HEK293 (cell line): ENCODE measurements around the gene AKAP8L.

Experiments
- BCL11B ChIP-seq: fragments of 450-650 bp; formaldehyde crosslinking; IDR thresholded peaks from 2 replicates; pipeline ENCODE4 v1.5.1; 2016; ENCODE audit warnings: low read depth, missing biosample characterization, missing genetic modification characterization
- HOXA7 ChIP-seq: sonication (generic); formaldehyde crosslinking; IDR thresholded peaks from 2 replicates; pipeline ENCODE4 v1.8.1; 2022; ENCODE audit warnings: missing genetic modification reagents, borderline replicate concordance
- REPIN1 ChIP-seq: fragments of 450-650 bp; formaldehyde crosslinking; IDR thresholded peaks from 2 replicates; pipeline ENCODE4 v1.5.1; 2017; ENCODE audit warnings: missing biosample characterization, missing genetic modification characterization, low read depth
- SCRT2 ChIP-seq: fragments of 450-650 bp; formaldehyde crosslinking; IDR thresholded peaks from 2 replicates; pipeline ENCODE4 v1.5.1; 2016; ENCODE audit warnings: missing biosample characterization, missing genetic modification characterization
- ZFP3 ChIP-seq: fragments of 450-650 bp; formaldehyde crosslinking; IDR thresholded peaks from 2 replicates; pipeline ENCODE4 v1.5.1; 2016; ENCODE audit warnings: low read depth, missing biosample characterization, missing genetic modification characterization
- ZNF114 ChIP-seq: fragments of 450-650 bp; formaldehyde crosslinking; IDR thresholded peaks from 2 replicates; pipeline ENCODE4 v1.5.0; 2017; ENCODE audit warnings: missing biosample characterization, missing genetic modification characterization
- ZNF133 ChIP-seq: fragments of 450-650 bp; formaldehyde crosslinking; IDR thresholded peaks from 2 replicates; pipeline ENCODE4 v1.5.1; 2016; ENCODE audit warnings: missing biosample characterization, missing genetic modification characterization
- ZNF391 ChIP-seq: fragments of 450-650 bp; formaldehyde crosslinking; IDR thresholded peaks from 2 replicates; pipeline ENCODE4 v1.5.1; 2016; ENCODE audit warnings: low read depth, missing biosample characterization, missing genetic modification characterization, borderline replicate concordance
- ZNF514 ChIP-seq: fragments of 450-650 bp; formaldehyde crosslinking; IDR thresholded peaks from 2 replicates; pipeline ENCODE4 v1.5.1; 2016; ENCODE audit warnings: missing biosample characterization, missing genetic modification characterization
- ZNF571 ChIP-seq: fragments of 450-650 bp; formaldehyde crosslinking; IDR thresholded peaks from 2 replicates; pipeline ENCODE4 v1.5.0; 2017; ENCODE audit warnings: missing biosample characterization, missing genetic modification characterization
- ZNF629 ChIP-seq: fragments of 450-650 bp; formaldehyde crosslinking; IDR thresholded peaks from 2 replicates; pipeline ENCODE4 v1.5.1; 2017; ENCODE audit warnings: missing biosample characterization, missing genetic modification characterization
- ZNF707 ChIP-seq: fragments of 450-650 bp; formaldehyde crosslinking; IDR thresholded peaks from 2 replicates; pipeline ENCODE4 v1.5.1; 2016; ENCODE audit warnings: missing biosample characterization, missing genetic modification characterization
- ZNF785 ChIP-seq: fragments of 450-650 bp; formaldehyde crosslinking; IDR thresholded peaks from 2 replicates; pipeline ENCODE4 v1.5.1; 2016; ENCODE audit warnings: missing biosample characterization, missing genetic modification characterization
- ZSCAN16 ChIP-seq: fragments of 450-650 bp; formaldehyde crosslinking; IDR thresholded peaks from 2 replicates; pipeline ENCODE4 v1.5.1; 2016; ENCODE audit warnings: missing biosample characterization, missing genetic modification characterization
- ZSCAN30 ChIP-seq: fragments of 450-650 bp; IDR thresholded peaks from 2 replicates; pipeline ENCODE4 v1.5.1; 2018; ENCODE audit warnings: missing biosample characterization, mild to moderate bottlenecking, missing genetic modification characterization, moderate library complexity
- TF ChIP-seq, protein P1 (sequence below): fragments of 450-650 bp; formaldehyde crosslinking; IDR thresholded peaks from 2 replicates; pipeline ENCODE4 v1.5.1; 2016; ENCODE audit warnings: missing biosample characterization, missing genetic modification characterization
- TF ChIP-seq, protein P2 (sequence below): fragments of 450-650 bp; formaldehyde crosslinking; IDR thresholded peaks from 2 replicates; pipeline ENCODE4 v1.5.1; 2017; ENCODE audit warnings: missing biosample characterization, missing genetic modification characterization
- TF ChIP-seq, protein P3 (sequence below): fragments of 450-650 bp; formaldehyde crosslinking; IDR thresholded peaks from 2 replicates; pipeline ENCODE4 v1.5.1; 2016; ENCODE audit warnings: missing biosample characterization, missing genetic modification characterization, borderline replicate concordance
- TF ChIP-seq, protein P4 (sequence below): fragments of 450-650 bp; formaldehyde crosslinking; IDR thresholded peaks from 2 replicates; pipeline ENCODE4; 2016; ENCODE audit warnings: missing biosample characterization, missing genetic modification characterization
- TF ChIP-seq, protein P5 (sequence below): fragments of 450-650 bp; formaldehyde crosslinking; conservative IDR thresholded peaks from 2 replicates; pipeline ENCODE4 v1.5.1; 2016; ENCODE audit warnings: low read depth, missing biosample characterization, missing genetic modification characterization
- TF ChIP-seq, protein P6 (sequence below): fragments of 450-650 bp; formaldehyde crosslinking; IDR thresholded peaks from 2 replicates; pipeline ENCODE4 v1.5.1; 2016; ENCODE audit warnings: missing biosample characterization, missing genetic modification characterization
- TF ChIP-seq, protein P7 (sequence below): fragments of 450-650 bp; formaldehyde crosslinking; IDR thresholded peaks from 2 replicates; pipeline ENCODE4 v1.5.1; 2017; ENCODE audit warnings: missing biosample characterization, missing genetic modification characterization

AKAP8L gene

DNA sequence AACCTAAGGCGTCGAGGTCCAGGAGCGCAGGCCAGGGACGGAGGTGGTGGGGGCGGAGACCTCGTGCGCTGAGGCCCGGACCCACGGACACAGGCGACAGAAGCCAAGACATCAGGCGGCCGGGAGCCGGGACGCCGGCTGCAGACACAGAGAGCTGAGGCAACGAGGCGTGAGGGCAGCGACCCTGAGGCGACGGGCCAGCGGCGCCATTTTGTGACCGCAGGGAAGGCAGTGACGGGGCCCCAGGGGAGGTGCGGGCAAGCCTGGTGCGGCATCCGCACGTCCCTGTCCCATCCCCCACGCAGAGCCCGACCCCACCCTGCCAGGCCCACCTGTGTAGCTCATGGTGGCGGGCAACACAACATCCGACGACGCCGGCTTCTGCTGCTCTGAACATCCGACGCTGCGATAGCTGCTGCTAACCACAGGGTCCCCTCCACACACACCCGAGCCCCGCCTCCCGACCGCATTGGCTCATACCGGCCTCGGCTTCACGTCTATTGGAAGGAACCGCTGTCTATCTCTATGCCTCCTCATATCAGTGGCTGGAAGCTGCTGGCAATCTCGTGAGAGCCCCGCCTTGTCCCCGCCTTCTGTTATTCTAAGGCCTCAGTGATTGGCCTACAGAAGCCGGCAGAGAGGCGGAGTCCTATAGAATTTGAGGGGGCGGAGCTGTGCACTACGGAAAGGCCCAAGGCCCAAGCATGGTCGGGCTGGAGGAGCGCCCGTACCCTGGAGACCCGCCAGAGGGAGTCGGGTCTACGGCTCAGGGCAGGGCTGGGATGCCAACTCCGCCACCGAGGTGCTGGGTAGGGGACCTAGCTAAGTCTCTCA is at the start of gene AKAP8L (continued):
- TF ChIP-seq REPIN1 (tag by site-specific recombination) (peak; percentile 84; the same call in 1 of the 2 replicates), SCRT2 (peak; percentile 89), ZSCAN16 (0 out of 2 replicates have a peak, but pooled peaks have one; percentile 37), ZNF114 (tag by site-specific recombination) (no peak), ZNF707 (no peak), ZNF785 (tag by site-specific recombination) (peak; percentile 84), ZNF629 (tag by site-specific recombination) (0 out of 2 replicates have a peak, but pooled peaks have one; percentile 21), ZNF514 (no peak), ZNF391 (peak; percentile 92; the same call in 1 of the 2 replicates), ZSCAN30 (tag by site-specific recombination) (peak; percentile 82), ZNF571 (no peak), ZFP3 (tag by site-specific recombination) (no peak), BCL11B (tag by site-specific recombination) (peak; percentile 57; the same call in 1 of the 2 replicates), ZNF133 (tag by site-specific recombination) (no peak), HOXA7 (CRISPR knock-in tag) (no peak)
- TF ChIP-seq, protein P1, sequence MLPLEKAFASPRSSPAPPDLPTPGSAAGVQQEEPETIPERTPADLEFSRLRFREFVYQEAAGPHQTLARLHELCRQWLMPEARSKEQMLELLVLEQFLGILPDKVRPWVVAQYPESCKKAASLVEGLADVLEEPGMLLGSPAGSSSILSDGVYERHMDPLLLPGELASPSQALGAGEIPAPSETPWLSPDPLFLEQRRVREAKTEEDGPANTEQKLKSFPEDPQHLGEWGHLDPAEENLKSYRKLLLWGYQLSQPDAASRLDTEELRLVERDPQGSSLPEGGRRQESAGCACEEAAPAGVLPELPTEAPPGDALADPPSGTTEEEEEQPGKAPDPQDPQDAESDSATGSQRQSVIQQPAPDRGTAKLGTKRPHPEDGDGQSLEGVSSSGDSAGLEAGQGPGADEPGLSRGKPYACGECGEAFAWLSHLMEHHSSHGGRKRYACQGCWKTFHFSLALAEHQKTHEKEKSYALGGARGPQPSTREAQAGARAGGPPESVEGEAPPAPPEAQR = no peak
- TF ChIP-seq, protein P2, sequence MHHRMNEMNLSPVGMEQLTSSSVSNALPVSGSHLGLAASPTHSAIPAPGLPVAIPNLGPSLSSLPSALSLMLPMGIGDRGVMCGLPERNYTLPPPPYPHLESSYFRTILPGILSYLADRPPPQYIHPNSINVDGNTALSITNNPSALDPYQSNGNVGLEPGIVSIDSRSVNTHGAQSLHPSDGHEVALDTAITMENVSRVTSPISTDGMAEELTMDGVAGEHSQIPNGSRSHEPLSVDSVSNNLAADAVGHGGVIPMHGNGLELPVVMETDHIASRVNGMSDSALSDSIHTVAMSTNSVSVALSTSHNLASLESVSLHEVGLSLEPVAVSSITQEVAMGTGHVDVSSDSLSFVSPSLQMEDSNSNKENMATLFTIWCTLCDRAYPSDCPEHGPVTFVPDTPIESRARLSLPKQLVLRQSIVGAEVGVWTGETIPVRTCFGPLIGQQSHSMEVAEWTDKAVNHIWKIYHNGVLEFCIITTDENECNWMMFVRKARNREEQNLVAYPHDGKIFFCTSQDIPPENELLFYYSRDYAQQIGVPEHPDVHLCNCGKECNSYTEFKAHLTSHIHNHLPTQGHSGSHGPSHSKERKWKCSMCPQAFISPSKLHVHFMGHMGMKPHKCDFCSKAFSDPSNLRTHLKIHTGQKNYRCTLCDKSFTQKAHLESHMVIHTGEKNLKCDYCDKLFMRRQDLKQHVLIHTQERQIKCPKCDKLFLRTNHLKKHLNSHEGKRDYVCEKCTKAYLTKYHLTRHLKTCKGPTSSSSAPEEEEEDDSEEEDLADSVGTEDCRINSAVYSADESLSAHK = 0 out of 2 replicates have a peak, but pooled peaks have one; percentile 14
- TF ChIP-seq, protein P3, sequence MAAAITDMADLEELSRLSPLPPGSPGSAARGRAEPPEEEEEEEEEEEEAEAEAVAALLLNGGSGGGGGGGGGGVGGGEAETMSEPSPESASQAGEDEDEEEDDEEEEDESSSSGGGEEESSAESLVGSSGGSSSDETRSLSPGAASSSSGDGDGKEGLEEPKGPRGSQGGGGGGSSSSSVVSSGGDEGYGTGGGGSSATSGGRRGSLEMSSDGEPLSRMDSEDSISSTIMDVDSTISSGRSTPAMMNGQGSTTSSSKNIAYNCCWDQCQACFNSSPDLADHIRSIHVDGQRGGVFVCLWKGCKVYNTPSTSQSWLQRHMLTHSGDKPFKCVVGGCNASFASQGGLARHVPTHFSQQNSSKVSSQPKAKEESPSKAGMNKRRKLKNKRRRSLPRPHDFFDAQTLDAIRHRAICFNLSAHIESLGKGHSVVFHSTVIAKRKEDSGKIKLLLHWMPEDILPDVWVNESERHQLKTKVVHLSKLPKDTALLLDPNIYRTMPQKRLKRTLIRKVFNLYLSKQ (tag by site-specific recombination) = peak; percentile 60; the same call in 1 of the 2 replicates
- TF ChIP-seq, protein P4, sequence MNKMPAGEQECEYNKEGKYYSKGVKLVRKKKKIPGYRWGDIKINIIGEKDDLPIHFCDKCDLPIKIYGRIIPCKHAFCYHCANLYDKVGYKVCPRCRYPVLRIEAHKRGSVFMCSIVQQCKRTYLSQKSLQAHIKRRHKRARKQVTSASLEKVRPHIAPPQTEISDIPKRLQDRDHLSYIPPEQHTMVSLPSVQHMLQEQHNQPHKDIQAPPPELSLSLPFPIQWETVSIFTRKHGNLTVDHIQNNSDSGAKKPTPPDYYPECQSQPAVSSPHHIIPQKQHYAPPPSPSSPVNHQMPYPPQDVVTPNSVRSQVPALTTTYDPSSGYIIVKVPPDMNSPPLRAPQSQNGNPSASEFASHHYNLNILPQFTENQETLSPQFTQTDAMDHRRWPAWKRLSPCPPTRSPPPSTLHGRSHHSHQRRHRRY = peak; percentile 75; the same call in 1 of the 2 replicates
- TF ChIP-seq, protein P5, sequence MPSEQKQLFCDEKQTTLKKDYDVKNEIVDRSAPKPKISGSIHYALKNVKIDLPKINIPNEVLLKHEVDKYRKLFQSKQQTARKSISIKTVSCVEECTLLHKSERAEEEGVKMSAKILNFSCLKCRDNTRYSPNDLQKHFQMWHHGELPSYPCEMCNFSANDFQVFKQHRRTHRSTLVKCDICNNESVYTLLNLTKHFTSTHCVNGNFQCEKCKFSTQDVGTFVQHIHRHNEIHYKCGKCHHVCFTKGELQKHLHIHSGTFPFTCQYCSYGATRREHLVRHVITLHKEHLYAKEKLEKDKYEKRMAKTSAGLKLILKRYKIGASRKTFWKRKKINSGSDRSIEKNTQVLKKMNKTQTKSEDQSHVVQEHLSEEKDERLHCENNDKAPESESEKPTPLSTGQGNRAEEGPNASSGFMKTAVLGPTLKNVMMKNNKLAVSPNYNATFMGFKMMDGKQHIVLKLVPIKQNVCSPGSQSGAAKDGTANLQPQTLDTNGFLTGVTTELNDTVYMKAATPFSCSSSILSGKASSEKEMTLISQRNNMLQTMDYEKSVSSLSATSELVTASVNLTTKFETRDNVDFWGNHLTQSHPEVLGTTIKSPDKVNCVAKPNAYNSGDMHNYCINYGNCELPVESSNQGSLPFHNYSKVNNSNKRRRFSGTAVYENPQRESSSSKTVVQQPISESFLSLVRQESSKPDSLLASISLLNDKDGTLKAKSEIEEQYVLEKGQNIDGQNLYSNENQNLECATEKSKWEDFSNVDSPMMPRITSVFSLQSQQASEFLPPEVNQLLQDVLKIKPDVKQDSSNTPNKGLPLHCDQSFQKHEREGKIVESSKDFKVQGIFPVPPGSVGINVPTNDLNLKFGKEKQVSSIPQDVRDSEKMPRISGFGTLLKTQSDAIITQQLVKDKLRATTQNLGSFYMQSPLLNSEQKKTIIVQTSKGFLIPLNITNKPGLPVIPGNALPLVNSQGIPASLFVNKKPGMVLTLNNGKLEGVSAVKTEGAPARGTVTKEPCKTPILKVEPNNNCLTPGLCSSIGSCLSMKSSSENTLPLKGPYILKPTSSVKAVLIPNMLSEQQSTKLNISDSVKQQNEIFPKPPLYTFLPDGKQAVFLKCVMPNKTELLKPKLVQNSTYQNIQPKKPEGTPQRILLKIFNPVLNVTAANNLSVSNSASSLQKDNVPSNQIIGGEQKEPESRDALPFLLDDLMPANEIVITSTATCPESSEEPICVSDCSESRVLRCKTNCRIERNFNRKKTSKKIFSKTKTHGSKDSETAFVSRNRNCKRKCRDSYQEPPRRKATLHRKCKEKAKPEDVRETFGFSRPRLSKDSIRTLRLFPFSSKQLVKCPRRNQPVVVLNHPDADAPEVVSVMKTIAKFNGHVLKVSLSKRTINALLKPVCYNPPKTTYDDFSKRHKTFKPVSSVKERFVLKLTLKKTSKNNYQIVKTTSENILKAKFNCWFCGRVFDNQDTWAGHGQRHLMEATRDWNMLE (tag by site-specific recombination) = no peak
- TF ChIP-seq, protein P6, sequence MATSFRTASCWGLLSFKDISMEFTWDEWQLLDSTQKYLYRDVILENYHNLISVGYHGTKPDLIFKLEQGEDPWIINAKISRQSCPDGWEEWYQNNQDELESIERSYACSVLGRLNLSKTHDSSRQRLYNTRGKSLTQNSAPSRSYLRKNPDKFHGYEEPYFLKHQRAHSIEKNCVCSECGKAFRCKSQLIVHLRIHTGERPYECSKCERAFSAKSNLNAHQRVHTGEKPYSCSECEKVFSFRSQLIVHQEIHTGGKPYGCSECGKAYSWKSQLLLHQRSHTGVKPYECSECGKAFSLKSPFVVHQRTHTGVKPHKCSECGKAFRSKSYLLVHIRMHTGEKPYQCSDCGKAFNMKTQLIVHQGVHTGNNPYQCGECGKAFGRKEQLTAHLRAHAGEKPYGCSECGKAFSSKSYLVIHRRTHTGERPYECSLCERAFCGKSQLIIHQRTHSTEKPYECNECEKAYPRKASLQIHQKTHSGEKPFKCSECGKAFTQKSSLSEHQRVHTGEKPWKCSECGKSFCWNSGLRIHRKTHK = no peak
- TF ChIP-seq, protein P7, sequence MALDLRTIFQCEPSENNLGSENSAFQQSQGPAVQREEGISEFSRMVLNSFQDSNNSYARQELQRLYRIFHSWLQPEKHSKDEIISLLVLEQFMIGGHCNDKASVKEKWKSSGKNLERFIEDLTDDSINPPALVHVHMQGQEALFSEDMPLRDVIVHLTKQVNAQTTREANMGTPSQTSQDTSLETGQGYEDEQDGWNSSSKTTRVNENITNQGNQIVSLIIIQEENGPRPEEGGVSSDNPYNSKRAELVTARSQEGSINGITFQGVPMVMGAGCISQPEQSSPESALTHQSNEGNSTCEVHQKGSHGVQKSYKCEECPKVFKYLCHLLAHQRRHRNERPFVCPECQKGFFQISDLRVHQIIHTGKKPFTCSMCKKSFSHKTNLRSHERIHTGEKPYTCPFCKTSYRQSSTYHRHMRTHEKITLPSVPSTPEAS (tag by site-specific recombination) = no peak
